Memory B cell (primary cell): ENCODE results near the gene DMD.

Experiments
- ATAC-seq: fragments of 150-1000 bp; cut with Tn5 transposase; 2 replicates; pipeline ENCODE4 v1.10.0; 2021; ENCODE audit warnings: low read depth, mild to moderate bottlenecking, moderate library complexity
- DNase-seq, 2 donors: peaks; one replicate each; pipeline ENCODE4 v3.0.0; 2022; ENCODE audit warnings: low spot score in 2 of 2
- H3K27ac Mint-ChIP-seq: one replicate; pipeline ENCODE4 v1.8.0; 2022; ENCODE audit warnings: mild to moderate bottlenecking, moderate library complexity, mixed read lengths
- H3K27me3 Mint-ChIP-seq: one replicate; pipeline ENCODE4 v1.8.0; 2022; ENCODE audit warnings: mixed read lengths
- H3K36me3 Mint-ChIP-seq: one replicate; pipeline ENCODE4 v1.8.0; 2022; ENCODE audit warnings: mild to moderate bottlenecking, mixed read lengths
- H3K4me1 Mint-ChIP-seq: one replicate; pipeline ENCODE4 v1.8.0; 2022; ENCODE audit warnings: mixed read lengths
- H3K4me3 Mint-ChIP-seq: one replicate; pipeline ENCODE4 v1.8.0; 2022; ENCODE audit warnings: mild to moderate bottlenecking, moderate library complexity, mixed read lengths
- H3K9me3 Mint-ChIP-seq: one replicate; pipeline ENCODE4 v1.8.0; 2022; ENCODE audit warnings: mixed read lengths

DMD gene

GRCh38 chrX:31190221-31190975, 2021.0 kb downstream of the DMD start:
- peaks cover under 1% of the 10 kb centered on the region for H3K27me3 Mint-ChIP-seq
- DNase-seq (no peak), ATAC-seq (no peak)
- H3K36me3 Mint-ChIP-seq: peaks cover under 1% of the 10 kb centered on the region
- H3K4me3 Mint-ChIP-seq: no peak overlapping the region
- H3K4me1 Mint-ChIP-seq: no peaks in the 10 kb centered on the region
- H3K27ac Mint-ChIP-seq: no peak overlapping the region
- peaks cover under 1% of the 10 kb centered on the region for H3K9me3 Mint-ChIP-seq

DNA sequence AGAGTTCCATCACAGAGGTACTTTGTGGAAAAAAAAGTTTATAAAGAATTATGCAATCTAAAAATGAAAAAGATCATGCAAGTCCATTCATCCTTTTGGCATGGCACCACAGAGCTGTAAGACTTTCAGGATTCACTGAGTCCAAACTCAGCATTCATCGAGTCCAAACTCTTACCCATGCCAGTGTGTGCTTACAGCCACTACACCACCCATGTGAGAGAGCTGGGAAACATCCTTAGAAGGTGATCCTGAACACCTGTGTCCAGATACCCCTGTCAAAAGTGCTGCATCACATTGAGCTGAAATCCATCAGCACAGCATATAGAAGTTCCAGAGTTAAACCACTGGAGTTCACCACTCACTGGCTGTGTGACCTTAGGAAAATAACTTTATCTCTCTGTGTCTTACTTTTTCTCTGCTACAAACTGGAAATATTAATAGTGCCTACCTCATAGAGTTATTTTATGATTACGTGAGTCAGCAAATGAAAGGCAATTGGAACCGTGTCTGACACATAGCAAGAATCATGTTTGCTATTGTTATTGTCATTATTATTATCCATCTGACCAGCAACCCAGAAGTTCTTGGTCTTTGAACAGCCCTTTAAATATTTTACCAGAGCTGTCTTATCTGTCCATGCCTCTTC, 2024.5 kb downstream of the DMD start:
- DNase-seq (no peak), ATAC-seq (no peak)
- Mint-ChIP-seq H3K9me3 (peaks cover 2% of the 10 kb centered on the region), H3K4me1 (no peaks in the 10 kb centered on the region), H3K27ac (no peak overlapping the region), H3K36me3 (peaks cover 3% of the 10 kb centered on the region), H3K27me3 (no peaks in the 10 kb centered on the region), H3K4me3 (no peak overlapping the region)

GRCh38 chrX:31185884-31186283, 2025.5 kb downstream of the DMD start:
- no peak overlapping the region for H3K27ac Mint-ChIP-seq
- no peak for DNase-seq
- peaks cover 3% of the 10 kb centered on the region for H3K36me3 Mint-ChIP-seq
- H3K4me3 Mint-ChIP-seq: no peak overlapping the region
- no peaks in the 10 kb centered on the region for H3K27me3 Mint-ChIP-seq
- H3K4me1 Mint-ChIP-seq: no peaks in the 10 kb centered on the region
- ATAC-seq: no peak
- H3K9me3 Mint-ChIP-seq: peaks cover 2% of the 10 kb centered on the region

GRCh38 chrX:31181377-31182000, 2029.9 kb downstream of the DMD start:
- no peaks in the 10 kb centered on the region for H3K27me3 Mint-ChIP-seq
- H3K27ac Mint-ChIP-seq: no peak overlapping the region
- H3K9me3 Mint-ChIP-seq: peaks cover 2% of the 10 kb centered on the region
- H3K36me3 Mint-ChIP-seq: peaks cover 11% of the 10 kb centered on the region
- H3K4me3 Mint-ChIP-seq: no peak overlapping the region
- no peaks in the 10 kb centered on the region for H3K4me1 Mint-ChIP-seq
- DNase-seq (no peak), ATAC-seq (no peak)

- Mint-ChIP-seq H3K27me3 (no peaks in the 10 kb centered on the region), H3K9me3 (no peaks in the 10 kb centered on the region), H3K4me3 (no peak overlapping the region), H3K36me3 (peaks cover 9% of the 10 kb centered on the region), H3K4me1 (no peaks in the 10 kb centered on the region), H3K27ac (no peak overlapping the region)
- ATAC-seq: no peak
- DNase-seq: no peak
Measured at GRCh38 chrX:31179203-31179602, 2032.1 kb downstream of the DMD start.

DNA sequence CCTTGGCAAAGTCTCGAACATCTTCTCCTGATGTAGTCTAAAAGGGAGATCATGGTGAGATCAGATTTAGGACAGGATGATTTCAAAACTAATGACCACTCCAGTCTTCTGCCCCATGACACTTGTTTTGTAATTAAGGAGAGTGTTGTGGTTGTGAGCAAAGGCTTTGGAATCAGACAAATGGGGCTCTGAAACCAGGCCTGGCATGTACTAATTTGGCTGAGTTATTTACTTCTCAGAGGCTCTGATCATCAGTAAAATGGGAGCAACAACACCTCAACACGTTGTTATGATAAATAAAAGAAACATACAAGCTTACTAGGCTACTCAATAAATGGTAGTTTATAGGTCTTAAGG, 2032.6 kb downstream of the DMD start:
- no peaks in the 10 kb centered on the region for H3K27me3 Mint-ChIP-seq
- ATAC-seq (no peak), DNase-seq (no peak)
- H3K9me3 Mint-ChIP-seq: no peaks in the 10 kb centered on the region
- H3K27ac Mint-ChIP-seq: no peak overlapping the region
- no peaks in the 10 kb centered on the region for H3K4me1 Mint-ChIP-seq
- peaks cover 9% of the 10 kb centered on the region for H3K36me3 Mint-ChIP-seq
- H3K4me3 Mint-ChIP-seq: no peak overlapping the region

DNA sequence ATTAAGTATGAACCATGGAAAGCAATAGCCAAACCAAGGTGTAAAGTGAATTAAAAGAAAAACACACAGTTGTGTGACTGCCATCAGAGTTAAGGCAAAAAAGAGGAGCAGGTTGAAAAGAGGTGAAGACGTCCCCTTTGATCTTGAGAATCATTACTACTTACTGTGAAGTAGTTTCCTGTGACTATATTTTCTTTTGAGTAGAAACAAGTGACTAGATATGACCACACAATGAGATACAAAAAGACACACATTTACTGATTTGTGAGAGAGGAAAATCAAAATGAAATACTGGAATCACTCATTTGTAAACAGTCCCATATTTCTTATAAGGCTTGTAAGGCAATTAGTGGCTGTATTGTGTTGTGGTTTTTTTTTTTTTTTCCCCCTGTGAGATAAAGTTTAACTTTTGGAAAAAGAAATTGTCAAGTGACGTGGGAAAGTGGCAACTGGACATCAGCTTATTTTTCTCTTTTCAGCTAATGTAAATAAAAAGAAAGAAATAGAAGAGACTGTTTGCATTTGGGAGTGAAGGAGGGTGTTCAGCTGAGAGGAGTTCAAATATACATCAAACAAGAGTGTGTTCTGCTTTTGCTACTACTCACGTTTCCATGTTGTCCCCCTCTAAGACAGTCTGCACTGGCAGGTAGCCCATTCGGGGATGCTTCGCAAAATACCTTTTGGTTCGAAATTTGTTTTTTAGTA, 2033.1 kb downstream of the DMD start:
- H3K27ac Mint-ChIP-seq: no peak overlapping the region

GRCh38 chrX:31170792-31171191, 2040.6 kb downstream of the DMD start:
- Mint-ChIP-seq H3K36me3 (peaks cover 2% of the 10 kb centered on the region), H3K27me3 (no peaks in the 10 kb centered on the region), H3K27ac (no peak overlapping the region), H3K4me3 (no peak overlapping the region), H3K9me3 (no peaks in the 10 kb centered on the region), H3K4me1 (peaks cover 14% of the 10 kb centered on the region)
- ATAC-seq (peak; percentile 12), DNase-seq (no peak)

More for the DNA sequence above, 2033.1 kb downstream of the DMD start:
- peaks cover 9% of the 10 kb centered on the region for H3K36me3 Mint-ChIP-seq
- H3K9me3 Mint-ChIP-seq: no peaks in the 10 kb centered on the region
- DNase-seq (no peak), ATAC-seq (no peak)
- H3K4me3 Mint-ChIP-seq: no peak overlapping the region
- no peaks in the 10 kb centered on the region for H3K27me3 Mint-ChIP-seq
- H3K4me1 Mint-ChIP-seq: no peaks in the 10 kb centered on the region

DNA sequence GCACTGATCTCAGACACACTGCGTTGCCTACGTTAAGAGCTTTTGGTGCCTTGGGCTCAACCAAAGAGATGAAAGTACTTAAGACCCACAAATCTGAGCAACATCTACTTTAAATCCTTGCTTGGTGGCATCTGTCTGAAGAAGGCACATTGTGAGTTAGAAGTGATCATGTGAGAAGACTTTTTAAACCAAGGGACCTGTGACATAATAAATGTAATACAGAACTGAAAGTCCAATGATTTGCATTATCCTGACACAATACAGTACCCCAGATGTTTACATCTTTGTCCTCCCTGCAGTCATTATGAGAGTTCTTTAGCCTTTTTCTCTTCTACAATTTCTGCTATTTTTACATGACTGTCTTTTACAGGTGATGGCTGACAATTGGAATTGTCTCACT, 2042.8 kb downstream of the DMD start:
- ATAC-seq (peak; percentile 92), DNase-seq (peak in 1 of 2 donors; percentile 0)
- H3K36me3 Mint-ChIP-seq: peaks cover 9% of the 10 kb centered on the region
- peaks cover 14% of the 10 kb centered on the region for H3K4me1 Mint-ChIP-seq
- no peaks in the 10 kb centered on the region for H3K27me3 Mint-ChIP-seq
- peaks cover 3% of the 10 kb centered on the region for H3K9me3 Mint-ChIP-seq
- peak overlapping the region; percentile 76 for H3K27ac Mint-ChIP-seq
- no peak overlapping the region for H3K4me3 Mint-ChIP-seq

- Mint-ChIP-seq H3K36me3 (peaks cover 14% of the 10 kb centered on the region), H3K27me3 (no peaks in the 10 kb centered on the region), H3K27ac (no peak overlapping the region), H3K4me3 (no peak overlapping the region), H3K9me3 (peaks cover 7% of the 10 kb centered on the region), H3K4me1 (peaks cover 14% of the 10 kb centered on the region)
- ATAC-seq: no peak
- no peak for DNase-seq
Measured at GRCh38 chrX:31166832-31167231, 2044.5 kb downstream of the DMD start.

GRCh38 chrX:31166416-31166815, 2044.9 kb downstream of the DMD start:
- DNase-seq (no peak), ATAC-seq (no peak)
- H3K36me3 Mint-ChIP-seq: peaks cover 12% of the 10 kb centered on the region
- peaks cover 11% of the 10 kb centered on the region for H3K4me1 Mint-ChIP-seq
- no peaks in the 10 kb centered on the region for H3K27me3 Mint-ChIP-seq
- peaks cover 7% of the 10 kb centered on the region for H3K9me3 Mint-ChIP-seq
- H3K27ac Mint-ChIP-seq: no peak overlapping the region
- no peak overlapping the region for H3K4me3 Mint-ChIP-seq

- H3K4me1 Mint-ChIP-seq: peaks cover 8% of the 10 kb centered on the region
- no peaks in the 10 kb centered on the region for H3K27me3 Mint-ChIP-seq
- ATAC-seq (no peak), DNase-seq (no peak)
- peaks cover 7% of the 10 kb centered on the region for H3K9me3 Mint-ChIP-seq
- H3K36me3 Mint-ChIP-seq: peaks cover 12% of the 10 kb centered on the region
- no peak overlapping the region for H3K4me3 Mint-ChIP-seq
- no peak overlapping the region for H3K27ac Mint-ChIP-seq
Measured at GRCh38 chrX:31165241-31166035, 2045.9 kb downstream of the DMD start.

DNA sequence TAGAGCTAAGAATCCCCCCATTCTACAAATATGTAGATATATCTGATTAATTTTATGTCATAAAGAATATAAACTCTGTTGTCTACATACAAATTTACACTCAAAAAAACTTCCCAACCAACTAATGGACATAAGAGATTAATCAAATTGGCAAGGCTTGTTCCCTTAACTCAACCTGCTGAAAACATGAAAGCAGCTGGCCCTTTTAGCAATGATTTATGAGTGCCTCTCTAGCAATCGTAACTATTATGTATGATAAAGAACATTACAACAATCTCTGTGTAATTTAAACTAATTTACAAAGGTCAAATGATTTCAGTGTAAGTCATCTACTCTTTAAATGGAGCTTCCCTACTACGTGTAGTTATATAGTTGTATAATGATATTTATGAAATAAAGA, 2056.4 kb downstream of the DMD start:
- Mint-ChIP-seq H3K36me3 (peaks cover 3% of the 10 kb centered on the region), H3K4me1 (no peaks in the 10 kb centered on the region), H3K4me3 (no peak overlapping the region), H3K9me3 (no peaks in the 10 kb centered on the region), H3K27me3 (no peaks in the 10 kb centered on the region), H3K27ac (no peak overlapping the region)
- no peak for DNase-seq
- no peak for ATAC-seq
